ENCODE results near the gene HJV.

Gene HJV

GRCh38 chr1:145992958-145993617, 28.4 kb downstream of the HJV start:
- no peak for TF ChIP-seq CTCF (IDR thresholded peaks at IDR 0.05; ENCODE audit: low read depth, low read length)
- no peak for DNase-seq (ENCODE audit: extremely low read depth, low read depth)

DNA sequence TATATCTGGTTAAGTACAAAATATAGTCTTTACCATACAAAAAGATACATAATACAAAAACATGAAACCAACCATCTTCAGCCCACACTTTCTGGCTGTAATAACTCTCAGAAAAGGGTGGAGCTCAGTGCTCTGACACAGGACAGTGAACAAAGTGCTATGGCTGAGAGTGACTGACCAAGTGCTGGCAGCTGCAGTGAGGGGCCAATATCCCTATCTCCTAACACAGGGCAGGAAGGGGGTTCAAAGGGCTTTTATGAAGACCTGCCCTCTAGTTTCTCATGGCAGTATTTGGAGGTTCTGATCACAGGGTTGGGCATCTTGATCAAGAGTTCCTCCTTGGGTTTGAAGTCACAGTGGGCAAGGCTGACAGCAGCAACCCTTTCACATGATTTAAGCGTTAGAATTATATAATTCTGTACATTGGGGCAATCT, 29.0 kb downstream of the HJV start:
- DNase-seq (ENCODE audit: extremely low read depth, low read depth), result no peak
- TF ChIP-seq CTCF (IDR thresholded peaks at IDR 0.05; ENCODE audit: low read depth, low read length), result no peak

- DNase-seq (ENCODE audit: extremely low read depth, low read depth), result no peak
- TF ChIP-seq CTCF (IDR thresholded peaks at IDR 0.05; ENCODE audit: low read depth, low read length), result no peak
Measured at GRCh38 chr1:145991735-145992412, 29.7 kb downstream of the HJV start.

DNA sequence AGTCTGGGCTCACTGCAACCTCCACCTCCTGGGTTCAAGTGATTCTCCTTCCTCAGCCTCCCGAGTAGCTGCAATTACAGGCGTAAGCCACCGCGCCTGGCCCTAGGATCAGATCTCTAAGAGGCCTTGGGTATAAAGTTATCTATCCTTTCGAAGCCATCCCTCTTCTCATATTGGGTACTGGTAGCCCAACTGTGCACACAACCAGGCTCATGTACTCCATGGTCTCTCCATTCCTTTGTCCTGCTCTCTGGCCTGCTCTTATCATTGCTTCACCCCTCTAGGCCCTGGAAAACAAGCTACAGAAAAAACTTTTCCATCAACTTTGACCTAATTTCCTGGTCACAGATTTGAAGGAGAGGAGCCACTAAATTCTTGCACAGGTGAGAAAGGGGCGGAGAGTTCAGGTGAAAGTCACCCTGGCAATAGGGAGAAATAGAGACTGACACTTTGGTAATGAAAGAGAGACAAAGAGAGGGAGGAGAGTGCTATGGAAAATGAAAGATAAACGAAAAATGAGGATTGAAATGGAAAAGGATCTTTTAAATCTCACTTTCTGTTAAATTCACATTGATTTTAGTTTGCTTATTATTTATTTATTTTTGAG, 31.2 kb downstream of the HJV start:
- DNase-seq (ENCODE audit: extremely low read depth, low read depth), result no peak
- no peak for TF ChIP-seq CTCF (IDR thresholded peaks at IDR 0.05; ENCODE audit: low read depth, low read length)

DNA sequence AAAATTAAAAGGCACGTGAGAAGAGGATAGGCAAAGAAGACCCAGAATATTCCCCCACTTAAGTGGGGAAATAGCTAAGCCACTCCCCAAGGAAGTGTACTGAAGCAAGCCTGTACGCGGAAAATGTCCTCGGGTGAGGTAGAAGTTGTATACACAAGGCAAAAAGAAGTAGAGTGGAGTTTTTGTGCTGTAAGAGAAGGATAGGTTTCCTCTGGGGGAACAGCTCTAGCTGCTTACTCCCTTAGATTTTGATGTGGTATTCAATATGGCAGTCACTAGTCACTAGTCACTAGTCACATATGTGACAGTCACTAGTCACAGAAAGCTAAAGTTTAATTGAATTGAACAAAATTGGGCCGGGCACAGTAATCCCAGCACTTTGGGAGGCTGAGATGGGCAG, 32.8 kb downstream of the HJV start:
- no peak for DNase-seq (ENCODE audit: extremely low read depth, low read depth)

GRCh38 chr1:145987926-145988325, 33.6 kb downstream of the HJV start:
- no peak for TF ChIP-seq CTCF (IDR thresholded peaks at IDR 0.05; ENCODE audit: low read depth, low read length)
- DNase-seq (ENCODE audit: extremely low read depth, low read depth), result no peak

More for the DNA sequence above, 32.8 kb downstream of the HJV start:
- no peak for TF ChIP-seq CTCF (IDR thresholded peaks at IDR 0.05; ENCODE audit: low read depth, low read length)

- no peak for TF ChIP-seq CTCF (IDR thresholded peaks at IDR 0.05; ENCODE audit: low read depth, low read length)
- DNase-seq (ENCODE audit: extremely low read depth, low read depth), result no peak
Measured at GRCh38 chr1:145986551-145986950, 35.0 kb downstream of the HJV start.

Measured in AG09319 (cell line).